GM13976 (cell line): Measurements from ENCODE around the gene RAB3C.

Experiments
- DNase-seq: peaks from one replicate; pipeline ENCODE4 v3.0.0; 2012; ENCODE audit warnings: low spot score
- in situ Hi-C: fragments of 300-500 bp; cut with MboI; formaldehyde crosslinking; loops from one replicate; pipeline ENCODE4 v1.12.0; 2022; ENCODE audit warnings: low sequenced_read_pairs, mixed read lengths, inconsistent platforms; ENCODE audit not compliant: unreplicated experiment
- TF ChIP-seq, protein P1 (sequence below): IDR thresholded peaks from 2 replicates; pipeline ENCODE4 v1.5.1; 2012; ENCODE audit warnings: borderline replicate concordance, mild to moderate bottlenecking; ENCODE audit not compliant: insufficient read depth; ENCODE audit errors: extremely low read depth, missing control alignments, control extremely low read depth

RAB3C gene

DNA sequence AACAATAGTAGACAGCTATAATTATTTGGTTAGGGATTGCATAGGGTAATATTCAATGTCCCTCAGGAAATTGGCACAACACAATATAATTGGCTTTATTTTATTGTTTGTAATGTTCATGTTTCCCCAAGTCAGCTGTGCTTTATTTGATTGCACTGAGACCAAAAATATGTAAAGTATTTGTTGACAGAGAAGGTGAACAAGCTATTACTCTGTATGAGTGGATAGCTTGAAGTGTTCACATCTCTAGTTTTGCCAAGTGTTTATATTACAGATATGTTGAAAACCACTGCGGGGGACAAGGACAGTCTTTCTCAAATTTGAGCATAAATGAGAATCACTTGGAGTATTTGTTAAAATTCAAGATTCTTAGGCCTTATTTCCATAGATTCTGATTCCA, 83.3 kb downstream of the RAB3C start:
- in situ Hi-C loops = no loop called here
- no peak for DNase-seq
- TF ChIP-seq, protein P1, sequence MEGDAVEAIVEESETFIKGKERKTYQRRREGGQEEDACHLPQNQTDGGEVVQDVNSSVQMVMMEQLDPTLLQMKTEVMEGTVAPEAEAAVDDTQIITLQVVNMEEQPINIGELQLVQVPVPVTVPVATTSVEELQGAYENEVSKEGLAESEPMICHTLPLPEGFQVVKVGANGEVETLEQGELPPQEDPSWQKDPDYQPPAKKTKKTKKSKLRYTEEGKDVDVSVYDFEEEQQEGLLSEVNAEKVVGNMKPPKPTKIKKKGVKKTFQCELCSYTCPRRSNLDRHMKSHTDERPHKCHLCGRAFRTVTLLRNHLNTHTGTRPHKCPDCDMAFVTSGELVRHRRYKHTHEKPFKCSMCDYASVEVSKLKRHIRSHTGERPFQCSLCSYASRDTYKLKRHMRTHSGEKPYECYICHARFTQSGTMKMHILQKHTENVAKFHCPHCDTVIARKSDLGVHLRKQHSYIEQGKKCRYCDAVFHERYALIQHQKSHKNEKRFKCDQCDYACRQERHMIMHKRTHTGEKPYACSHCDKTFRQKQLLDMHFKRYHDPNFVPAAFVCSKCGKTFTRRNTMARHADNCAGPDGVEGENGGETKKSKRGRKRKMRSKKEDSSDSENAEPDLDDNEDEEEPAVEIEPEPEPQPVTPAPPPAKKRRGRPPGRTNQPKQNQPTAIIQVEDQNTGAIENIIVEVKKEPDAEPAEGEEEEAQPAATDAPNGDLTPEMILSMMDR = no peak

DNA sequence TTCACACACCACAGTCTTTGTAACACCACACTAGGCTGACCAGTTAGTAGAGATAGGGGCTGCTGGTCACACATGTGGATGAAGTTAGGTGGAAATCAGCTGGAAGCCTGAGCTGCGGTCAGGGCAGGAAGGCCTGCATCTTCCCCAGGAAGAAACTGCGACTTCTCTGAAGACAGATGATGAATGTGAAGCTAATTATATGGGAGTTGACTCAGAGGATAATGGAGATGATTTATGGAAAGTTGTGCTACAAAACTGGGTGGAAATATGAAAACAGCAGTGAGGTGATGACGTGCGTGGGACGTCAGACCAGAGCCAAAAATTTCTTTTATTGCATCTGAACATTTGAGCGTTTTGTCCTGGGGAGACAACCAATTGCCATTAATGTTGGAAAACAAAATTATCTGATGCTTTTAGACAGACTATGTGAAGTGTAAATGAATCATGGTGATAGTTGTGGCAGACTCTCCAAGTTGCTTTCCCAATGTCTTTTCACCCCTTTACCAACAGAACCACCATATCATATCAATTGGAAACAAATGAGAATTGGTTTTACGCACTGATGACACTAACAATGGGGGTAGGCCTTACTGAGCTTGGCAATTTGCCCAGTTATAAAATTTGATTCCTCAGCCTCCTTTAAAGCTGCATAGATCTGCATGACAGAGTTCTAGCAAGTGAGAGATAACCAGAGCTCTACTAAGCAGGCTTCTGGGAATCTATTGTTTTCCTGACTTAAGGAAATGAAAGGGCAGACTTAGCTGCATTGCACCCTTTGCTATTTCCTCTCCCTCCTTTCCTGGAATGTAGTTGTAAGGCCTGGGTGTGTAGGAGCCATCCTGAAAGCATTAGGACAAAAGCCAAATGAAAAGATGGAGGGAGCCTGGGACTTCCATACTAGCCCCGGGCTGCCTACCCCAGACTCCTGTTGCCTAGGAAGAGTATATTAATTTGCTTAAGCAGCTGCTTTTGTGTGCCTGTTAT, 84.0 kb downstream of the RAB3C start:
- TF ChIP-seq, protein P1 = no peak
- in situ Hi-C loops = no loop called here
- DNase-seq = no peak

DNA sequence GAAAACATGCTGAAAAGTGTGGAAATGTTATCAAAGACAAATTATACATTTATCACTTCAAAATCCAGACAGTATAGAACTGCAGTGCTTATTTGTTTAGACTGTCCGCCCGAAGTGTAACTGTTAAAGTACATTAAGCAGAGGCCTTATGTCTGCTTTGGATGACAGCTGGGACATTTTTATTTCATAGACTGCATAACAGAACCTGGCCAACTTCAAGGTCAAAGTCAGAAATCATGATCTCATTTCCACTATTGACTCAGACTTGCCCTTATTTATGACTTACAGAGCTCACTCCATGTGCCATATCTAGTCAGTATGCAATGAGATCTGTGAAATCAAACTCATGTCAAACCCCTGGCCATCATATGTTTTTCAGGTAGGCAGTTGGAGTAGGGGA, 87.7 kb downstream of the RAB3C start:
- TF ChIP-seq, protein P1 = no peak
- in situ Hi-C loops = no loop called here
- DNase-seq = no peak

DNA sequence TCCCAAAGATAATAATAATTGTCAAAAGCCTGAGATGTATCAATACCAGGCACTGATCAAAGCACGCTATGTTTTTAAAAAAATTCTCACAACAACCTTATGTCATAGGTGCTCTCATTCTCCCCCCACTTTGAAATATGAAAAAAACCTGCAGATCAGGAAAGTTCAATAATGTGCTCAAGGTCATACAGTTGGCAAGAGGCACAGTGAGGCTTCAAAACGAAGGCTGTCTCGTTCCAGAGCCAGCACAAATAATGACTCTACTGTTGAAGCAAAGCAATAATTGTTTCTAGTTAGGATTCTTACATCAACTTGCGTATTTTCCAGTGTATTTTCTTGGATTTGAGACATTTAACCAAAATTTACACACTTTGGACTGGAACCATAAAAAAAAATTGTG, 88.3 kb downstream of the RAB3C start:
- in situ Hi-C loops = no loop called here
- TF ChIP-seq, protein P1 = no peak
- DNase-seq = no peak

DNA sequence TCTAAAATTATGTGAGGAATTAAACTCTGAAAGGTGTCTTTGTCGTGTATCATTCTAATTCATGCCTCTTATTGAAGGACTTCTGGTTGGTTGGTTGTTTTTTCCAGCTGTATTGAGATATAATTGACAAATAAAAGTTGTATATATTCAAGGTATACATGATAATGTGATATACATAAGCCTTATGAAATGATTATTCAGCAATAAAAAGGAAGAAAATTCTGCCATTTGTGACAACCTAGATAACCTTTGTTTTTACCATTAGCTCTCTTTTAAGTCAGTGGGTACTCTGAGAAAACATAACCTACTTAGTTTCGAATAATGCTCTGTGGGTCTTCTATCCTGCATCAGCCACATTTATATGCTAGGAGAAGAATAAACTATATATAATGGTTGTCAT, 89.6 kb downstream of the RAB3C start:
- no peak for DNase-seq
- in situ Hi-C loops = no loop called here
- TF ChIP-seq, protein P1 = no peak

DNA sequence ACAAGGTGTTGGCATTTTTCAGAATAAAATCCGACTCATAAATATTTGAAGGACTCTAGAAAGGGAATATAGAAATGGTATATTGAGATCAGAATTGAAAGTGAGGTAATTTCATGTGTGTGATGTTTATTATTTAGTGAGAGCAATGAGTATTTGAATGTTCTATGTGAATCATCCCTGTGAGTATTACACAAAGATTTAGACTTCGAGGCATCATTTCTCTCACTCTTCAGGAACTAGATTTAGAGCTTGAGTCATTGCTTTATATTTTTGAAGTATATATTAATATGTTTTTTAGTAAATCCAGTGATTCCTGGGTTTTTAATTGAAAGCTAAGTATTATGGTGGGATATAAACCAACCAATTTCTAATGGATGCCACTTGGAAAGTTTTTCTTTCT, 91.2 kb downstream of the RAB3C start:
- DNase-seq = no peak
- TF ChIP-seq, protein P1 = no peak
- in situ Hi-C loops = no loop called here
